H1 (cell line): ENCODE results near the gene ZNF407. TPM values are rescaled to one million over a fixed set of nuclear protein-coding genes. Genes with fewer than 3 reads are reported as not detected.

Experiments used
- CHD7 ChIP-seq: fragments of 300-600 bp; sonication (generic); IDR thresholded peaks from 2 replicates; pipeline ENCODE4 v1.7.1; 2012; ENCODE audit warnings: low read length, moderate library complexity, mild to moderate bottlenecking, inconsistent platforms; ENCODE audit not compliant: insufficient replicate concordance
- JUN ChIP-seq: IDR thresholded peaks from 2 replicates; pipeline ENCODE4 v1.6.1; 2011; ENCODE audit warnings: low read depth, mild to moderate bottlenecking, improper control_type of control experiment, low read length
- RAD21 ChIP-seq, 2 experiments: IDR thresholded peaks in 1 of 2; conservative IDR thresholded peaks in 1 of 2; 2 replicates each; pipeline ENCODE4 v1.6.1; 2011; ENCODE audit warnings: low read depth in 2 of 2, low read length in 2 of 2, improper control_type of control experiment in 1 of 2, inconsistent platforms in 1 of 2, mild to moderate bottlenecking in 1 of 2, moderate library complexity in 1 of 2
- SIN3A ChIP-seq, 2 experiments: IDR thresholded peaks in 1 of 2; conservative IDR thresholded peaks in 1 of 2; 2 replicates each; pipeline ENCODE4 v1.6.1; 2011 to 2012; ENCODE audit warnings: low read length in 2 of 2, improper control_type of control experiment in 1 of 2, low read depth in 1 of 2, mild to moderate bottlenecking in 1 of 2
- polyA plus RNA-seq, 7 experiments: library from polyadenylated mRNA; depleted of rRNA in 3 of 7; stranded (reverse) in 5 of 7; unstranded in 2 of 7; fragments of >200 nt in 5 of 7; fragments of 200-250 nt in 2 of 7; gene quantifications; 1 replicate in 5 of 7; 2 replicates in 1 of 7; 4 replicates in 1 of 7; pipeline versions ENCODE4 v1.2.1 to v1.2.3, GENCODE V29; 2011 to 2013; ENCODE audit warnings: missing spikeins in 2 of 7, mixed read lengths in 2 of 7
- total RNA-seq: library from RNA; stranded (reverse); fragmentation: NEBNext Ultra II Directional; extraction: Animal tissue kit (Norgen Biotek cat#: 25700); gene quantifications from 2 replicates; pipeline ENCODE4 v1.2.1, GENCODE V29; 2021

The ZNF407 gene
- total and polyA plus RNA-seq, 2 of the 8 experiments (the other 6 are each of a cell fraction or from before 2014, with no cell fraction given): 1.5 to 6.8 TPM

GRCh38 chr18:74709452-74709851 lies 111.8 kb downstream of the ZNF407 start (continued):
- TF ChIP-seq CHD7 (no peak), RAD21 (IDR thresholded peaks at IDR 0.05 in 1 of 2, conservative IDR thresholded peaks at IDR 0.05 in 1 of 2; ENCODE audit: low read depth in 2 of 2, low read length in 2 of 2) (no peak), SIN3A (conservative IDR thresholded peaks at IDR 0.05 in 1 of 2, IDR thresholded peaks at IDR 0.05 in 1 of 2; ENCODE audit: low read depth in 1 of 2, low read length in 2 of 2) (no peak), JUN (no peak)
- TF ChIP-seq, all 59 proteins: peak for 0
